SU-DHL-6 (cell line): Measurements from ENCODE around the gene ASAP2.

Experiments used
- CTCF ChIP-seq: fragments of 200-600 bp; sonication (generic); IDR thresholded peaks from one replicate; pipeline ENCODE4 v1.5.1; 2017; ENCODE audit warnings: antibody characterized with exemption, mild to moderate bottlenecking, low read length, moderate library complexity; ENCODE audit not compliant: insufficient read depth, poor library complexity, severe bottlenecking
- EZH2phosphoT487 ChIP-seq: fragments of 200-600 bp; sonication (generic), shearing (Covaris generic); conservative IDR thresholded peaks from 2 replicates; pipeline ENCODE4 v1.6.1; 2018; ENCODE audit warnings: mild to moderate bottlenecking, antibody characterized with exemption, low read length, moderate library complexity, mixed read lengths

GRCh38 chr2:9345343-9345742 is 138.7 kb downstream of the ASAP2 start:
- no peak for TF ChIP-seq CTCF
- TF ChIP-seq EZH2phosphoT487 = no peak
